HG03135 (cell line): ENCODE measurements around the gene NUP210L.
"Not testable (repeated sequence)": the region's sequence is repeated elsewhere in the genome, so short reads cannot be mapped to it uniquely, and the experiment has no call there.

Experiments used
- ATAC-seq: cut with Tn5 transposase; IDR thresholded peaks from one replicate; pipeline ENCODE4 v1.9.1; 2021; ENCODE audit warnings: mild to moderate bottlenecking, moderate library complexity; ENCODE audit not compliant: unreplicated experiment

The NUP210L gene

DNA sequence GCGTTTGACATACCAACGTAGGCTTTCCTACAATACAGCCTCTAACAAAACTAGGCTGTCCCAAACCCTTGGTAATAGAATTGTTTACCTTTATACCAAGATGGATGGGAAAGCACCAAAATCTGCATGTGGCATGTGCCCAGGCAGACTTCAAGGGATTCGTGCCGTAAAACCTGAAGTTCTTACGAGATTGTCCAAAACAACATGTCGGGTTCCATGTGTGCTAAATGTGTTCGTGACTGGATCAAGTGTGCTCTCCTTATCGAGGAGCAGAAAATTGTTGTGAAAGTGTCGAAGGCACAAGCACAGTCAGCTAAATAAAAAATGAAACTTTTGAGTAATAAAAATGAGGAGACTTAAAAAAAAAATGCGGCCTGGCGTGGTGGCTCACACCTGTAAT, 159.2 kb downstream of the NUP210L start:
- ATAC-seq: no peak

DNA sequence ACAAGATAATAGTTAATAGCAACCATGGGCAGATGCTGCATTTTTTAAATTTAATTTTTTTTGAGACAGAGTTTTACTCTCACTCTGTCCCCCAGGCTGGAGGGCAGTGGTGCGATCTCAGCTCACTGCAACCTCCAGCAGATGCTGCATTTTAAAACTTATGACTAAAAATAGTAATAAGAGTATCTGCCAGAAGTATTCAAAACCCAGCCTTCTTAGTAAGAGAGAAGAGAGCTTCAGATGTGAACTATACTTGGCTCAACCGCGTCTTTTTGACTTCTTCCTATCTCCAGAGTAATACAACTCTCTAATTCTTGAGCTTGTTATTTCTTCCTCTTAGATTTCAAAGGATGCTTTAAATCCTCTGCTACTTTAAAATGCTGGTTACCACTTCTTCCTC, 159.7 kb downstream of the NUP210L start:
- ATAC-seq: no peak

DNA sequence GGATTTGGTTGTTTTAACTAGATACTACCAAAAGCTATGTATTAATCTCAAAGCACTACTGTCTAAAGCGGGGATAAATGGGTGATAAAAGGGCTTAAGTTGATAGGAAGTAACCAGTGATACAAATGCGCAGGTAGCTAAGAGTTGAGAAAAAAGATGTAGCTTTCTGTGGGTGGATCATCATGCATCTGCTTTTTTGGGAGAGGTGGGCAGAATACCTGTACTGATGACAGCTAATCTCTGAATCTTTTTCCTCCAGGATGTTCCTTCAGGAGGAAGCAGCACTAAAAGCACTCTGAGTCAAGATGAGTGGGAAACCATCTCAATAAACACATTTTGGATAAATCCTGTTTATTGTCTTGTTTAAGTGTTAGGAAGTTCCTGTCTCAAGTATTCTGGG, 163.1 kb downstream of the NUP210L start:
- no peak for ATAC-seq

DNA sequence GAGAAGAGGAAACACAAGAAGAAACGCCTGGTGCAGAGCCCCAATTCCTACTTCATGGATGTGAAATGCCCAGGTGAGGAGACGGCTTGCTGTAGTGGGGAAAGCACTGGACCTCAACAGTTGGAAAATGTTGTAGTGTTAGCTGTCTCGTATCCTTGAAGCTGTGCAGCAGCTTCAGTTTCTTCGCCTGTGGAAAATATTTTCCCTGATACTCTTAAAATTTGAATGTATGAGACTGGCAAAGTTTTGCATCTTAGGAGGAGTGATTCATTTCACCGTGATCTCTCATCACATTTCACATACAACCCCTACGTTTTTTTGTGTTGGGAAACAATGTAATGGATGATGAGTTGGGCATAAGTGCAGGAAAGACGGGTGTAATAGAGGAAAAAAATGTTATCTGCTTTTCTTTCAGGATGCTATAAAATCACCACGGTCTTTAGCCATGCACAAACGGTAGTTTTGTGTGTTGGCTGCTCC, 163.7 kb downstream of the NUP210L start:
- ATAC-seq: no peak

DNA sequence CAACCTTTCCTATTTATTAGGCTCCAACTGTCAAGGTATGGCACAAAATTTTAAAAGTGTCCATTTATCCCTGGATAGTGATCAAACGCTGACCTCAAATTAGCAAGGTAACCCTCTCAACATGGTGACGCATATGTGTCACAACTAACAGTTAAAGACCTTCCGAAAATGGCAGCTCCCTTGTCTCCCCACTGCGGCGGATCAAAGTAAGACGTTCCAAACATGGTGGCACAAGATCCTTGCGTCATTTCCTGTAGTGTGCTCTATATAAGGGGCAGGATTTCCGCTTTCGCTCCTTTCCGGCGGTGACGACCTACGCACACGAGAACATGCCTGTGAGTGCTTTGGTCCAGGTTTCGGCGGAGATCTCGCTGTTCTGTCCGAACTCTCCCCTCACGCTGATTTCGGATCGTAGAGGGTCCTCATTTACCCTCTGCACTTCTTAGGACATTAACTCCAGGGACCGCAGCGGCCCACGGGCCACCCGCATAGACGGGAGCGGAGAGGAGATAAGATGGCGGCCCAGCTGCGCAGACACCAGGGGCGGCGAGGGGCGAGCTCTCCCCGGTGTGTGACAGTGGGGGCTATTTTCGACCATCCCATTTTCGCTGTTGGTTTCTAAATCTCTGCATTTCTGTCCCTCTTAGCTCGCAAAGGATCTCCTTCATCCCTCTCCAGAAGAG, 164.3 kb downstream of the NUP210L start, which contains the start of gene RPS27:
Gene RPS27, plus strand, starts transcription at position 295 of the 683 bp plus-strand sequence. Its CDS starts 35 bp downstream, at position 330.
- peak; percentile 81 for ATAC-seq

DNA sequence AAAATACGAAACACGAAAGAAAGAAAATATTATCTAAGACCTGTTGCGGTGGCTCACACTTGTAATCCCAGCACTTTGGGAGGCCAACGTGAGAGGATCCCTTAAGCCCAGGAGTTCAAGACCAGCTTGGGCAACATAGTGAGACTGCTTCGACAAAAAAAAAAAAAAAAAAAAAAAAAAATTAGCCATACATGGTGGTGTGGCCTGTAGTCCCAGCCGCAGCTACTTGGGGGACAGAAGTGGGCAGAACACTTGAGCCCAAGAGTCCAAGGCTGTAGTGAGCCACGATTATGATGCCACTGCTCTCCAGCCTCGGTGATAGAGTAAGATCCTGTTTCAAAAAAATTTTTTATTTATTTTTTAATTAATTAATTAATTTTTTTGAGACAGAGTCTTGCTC, 167.3 kb downstream of the NUP210L start:
- no peak for ATAC-seq

DNA sequence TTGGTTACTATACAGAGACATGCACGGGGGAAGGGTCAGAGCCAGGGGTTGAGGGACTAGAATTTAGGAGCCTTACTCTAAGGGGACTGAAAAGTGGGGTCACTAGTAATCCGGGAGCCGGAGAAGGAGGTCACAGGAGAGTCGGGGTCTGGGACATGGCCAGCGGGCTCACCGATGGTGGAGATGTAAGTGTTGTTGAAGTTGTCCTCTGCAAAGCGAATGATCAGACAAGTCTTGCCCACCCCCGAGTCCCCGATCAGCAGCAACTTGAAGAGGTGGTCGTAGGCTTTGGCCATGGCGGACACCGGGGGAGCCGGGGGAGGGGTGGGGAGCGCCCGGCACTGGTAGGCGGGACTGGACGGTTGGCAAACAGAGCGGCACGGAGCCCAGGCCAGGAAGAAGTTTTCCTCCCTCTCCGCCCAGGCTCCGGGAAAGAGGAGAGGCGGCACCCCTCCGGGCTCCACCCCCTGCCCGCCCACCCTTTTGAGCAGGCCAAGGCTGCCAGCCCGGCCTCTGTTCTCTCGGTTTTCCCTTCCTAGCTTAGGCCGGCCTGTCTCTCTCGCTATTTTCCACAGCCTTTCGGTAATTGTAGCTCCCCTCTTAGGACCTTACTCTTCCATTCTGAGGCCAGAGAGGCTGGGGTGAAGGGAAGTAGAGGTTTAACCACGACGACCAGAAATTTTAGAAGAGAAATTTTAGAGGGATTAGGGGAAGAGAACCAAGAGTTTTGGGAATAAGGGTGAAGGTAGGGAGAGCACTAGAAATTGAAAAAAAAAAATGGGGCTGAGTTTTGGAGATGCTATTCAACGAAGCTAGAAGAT, 168.7 kb downstream of the NUP210L start, which contains the start of gene RAB13:
Gene RAB13, minus strand, starts transcription at position 399 of the 821 bp plus-strand sequence. Its CDS starts 103 bp downstream, at position 296.
- ATAC-seq: no peak

DNA sequence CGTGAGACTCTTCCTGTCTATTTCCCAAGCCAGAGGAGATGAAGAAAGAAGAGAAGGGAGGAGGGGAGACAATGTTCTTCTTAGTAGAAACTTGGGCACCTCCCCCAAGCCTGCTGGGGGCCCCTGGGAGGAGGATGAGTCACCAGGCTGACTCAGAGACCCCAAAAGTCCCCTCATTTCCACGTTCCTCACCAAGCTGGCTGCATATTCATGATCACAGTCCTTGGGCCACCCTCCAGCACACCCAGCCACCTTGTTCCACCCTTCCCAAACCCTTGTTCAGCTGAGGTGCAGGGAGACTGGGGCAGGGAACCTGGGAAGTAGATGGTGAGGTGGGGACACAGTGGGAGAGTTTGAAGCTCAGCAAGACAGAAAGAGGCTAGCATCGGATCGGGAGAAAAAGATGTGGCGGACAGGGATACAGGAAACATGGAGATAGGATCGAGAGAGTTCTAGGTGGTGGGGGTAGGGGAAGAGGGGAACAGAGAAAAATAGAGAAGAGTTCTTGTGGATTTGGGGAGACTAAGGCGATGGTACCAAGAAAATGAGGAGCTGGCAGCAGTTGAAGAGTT, 169.4 kb downstream of the NUP210L start:
- ATAC-seq: no peak

DNA sequence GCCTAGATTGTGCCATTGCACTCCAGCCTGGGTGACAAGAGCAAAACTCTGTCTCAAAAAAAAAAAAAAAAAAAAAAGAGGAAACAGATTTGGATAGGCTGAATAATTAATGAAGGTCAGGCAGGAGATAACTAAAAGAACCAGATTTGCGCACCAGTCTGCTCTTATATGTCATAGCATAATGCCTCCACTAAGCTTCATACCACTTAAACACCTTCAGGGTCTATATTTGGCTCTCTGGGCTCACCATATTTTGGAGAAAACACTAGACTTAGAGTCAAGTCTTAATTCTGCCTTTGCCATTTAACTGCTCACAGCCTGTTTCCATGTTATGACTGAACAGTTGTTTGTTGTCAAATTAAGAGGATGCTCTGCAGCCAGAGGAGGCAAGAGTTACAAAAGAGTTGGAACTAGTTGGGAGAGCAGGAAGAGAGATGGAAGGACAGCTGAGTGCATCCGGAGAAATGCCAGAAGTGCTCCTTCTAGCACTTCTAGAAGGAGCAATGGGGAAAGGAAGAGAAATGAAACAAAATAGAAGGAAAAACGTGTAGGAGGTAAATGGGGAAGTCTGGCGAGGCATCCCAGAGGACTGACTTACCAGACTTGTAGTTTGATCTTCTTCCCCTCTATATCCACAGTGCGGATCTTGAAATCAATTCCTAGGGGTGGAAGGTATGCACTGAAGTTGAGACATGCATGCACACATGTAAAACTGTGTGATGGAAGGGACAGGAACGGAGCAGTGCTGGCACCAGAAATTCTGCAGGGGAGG, 170.6 kb downstream of the NUP210L start:
- ATAC-seq: no peak

DNA sequence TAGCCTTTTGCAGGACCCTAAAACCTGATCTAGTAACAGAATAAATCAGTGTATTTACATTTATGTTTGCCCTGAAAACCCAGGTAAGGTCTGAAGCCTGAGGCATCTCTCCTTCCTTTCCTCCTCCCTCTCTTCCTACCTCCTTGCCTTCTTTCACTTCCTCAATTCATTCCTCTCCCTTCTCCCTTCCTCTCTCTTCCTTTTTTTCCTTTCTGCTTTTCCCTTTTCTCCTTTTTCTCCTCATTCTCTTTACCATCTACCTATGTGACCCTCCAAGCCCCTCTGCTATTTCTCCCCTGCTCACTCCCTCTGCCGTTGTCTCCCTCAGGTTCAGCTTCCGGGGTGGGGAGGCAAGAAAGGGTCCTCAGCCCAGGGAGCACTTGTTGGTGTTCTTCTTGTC, 173.1 kb downstream of the NUP210L start:
- ATAC-seq: not testable (repeated sequence)

DNA sequence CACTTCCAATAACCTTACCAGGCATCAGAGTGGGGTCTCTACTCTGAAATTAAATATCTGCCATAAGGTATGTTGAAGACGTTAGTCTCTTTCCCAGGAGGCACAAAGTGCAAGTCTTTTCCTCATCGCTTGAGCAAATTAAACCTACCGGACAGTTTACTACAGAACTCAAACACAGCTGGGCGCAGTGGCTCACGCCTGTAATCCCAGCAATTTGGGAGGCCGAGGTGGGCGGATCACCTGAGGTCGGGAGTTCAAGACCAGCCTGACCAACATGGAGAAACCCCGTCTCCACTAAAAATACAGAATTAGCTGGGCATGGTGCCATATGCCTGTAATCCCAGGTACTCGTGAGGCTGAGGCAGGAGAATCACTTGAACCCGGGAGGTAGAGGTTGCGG, 175.8 kb downstream of the NUP210L start:
- ATAC-seq: not testable (repeated sequence)

DNA sequence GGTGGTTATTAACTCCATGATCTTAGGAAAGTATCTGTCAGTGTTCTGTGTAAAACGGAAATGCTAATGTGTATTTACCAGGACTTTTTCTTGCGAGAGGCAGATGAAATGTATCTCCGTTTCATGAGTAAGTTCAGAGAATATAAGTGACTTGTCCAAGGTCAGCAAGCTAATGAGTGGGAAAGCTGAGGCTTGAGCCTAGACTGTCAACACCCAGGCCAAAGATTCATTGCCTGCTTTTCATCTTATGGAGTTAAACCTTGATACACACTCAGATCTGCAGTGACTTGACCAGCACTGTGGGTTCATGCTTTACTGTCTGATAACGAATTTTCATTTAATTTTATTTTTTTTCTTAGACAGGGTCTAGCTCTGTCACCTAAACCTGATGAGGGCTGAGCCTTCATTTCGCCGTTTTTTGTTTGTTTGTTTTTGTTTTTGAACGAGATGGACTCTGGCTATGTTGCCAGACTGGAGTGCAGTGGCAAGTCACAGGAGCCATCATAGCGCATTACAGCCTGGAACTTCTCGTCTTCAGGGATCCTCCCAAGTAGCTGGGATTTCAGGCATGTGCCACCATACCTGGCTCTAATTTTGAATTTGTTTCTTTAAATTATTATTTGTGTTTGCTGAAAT, 176.5 kb downstream of the NUP210L start:
- ATAC-seq: no peak

DNA sequence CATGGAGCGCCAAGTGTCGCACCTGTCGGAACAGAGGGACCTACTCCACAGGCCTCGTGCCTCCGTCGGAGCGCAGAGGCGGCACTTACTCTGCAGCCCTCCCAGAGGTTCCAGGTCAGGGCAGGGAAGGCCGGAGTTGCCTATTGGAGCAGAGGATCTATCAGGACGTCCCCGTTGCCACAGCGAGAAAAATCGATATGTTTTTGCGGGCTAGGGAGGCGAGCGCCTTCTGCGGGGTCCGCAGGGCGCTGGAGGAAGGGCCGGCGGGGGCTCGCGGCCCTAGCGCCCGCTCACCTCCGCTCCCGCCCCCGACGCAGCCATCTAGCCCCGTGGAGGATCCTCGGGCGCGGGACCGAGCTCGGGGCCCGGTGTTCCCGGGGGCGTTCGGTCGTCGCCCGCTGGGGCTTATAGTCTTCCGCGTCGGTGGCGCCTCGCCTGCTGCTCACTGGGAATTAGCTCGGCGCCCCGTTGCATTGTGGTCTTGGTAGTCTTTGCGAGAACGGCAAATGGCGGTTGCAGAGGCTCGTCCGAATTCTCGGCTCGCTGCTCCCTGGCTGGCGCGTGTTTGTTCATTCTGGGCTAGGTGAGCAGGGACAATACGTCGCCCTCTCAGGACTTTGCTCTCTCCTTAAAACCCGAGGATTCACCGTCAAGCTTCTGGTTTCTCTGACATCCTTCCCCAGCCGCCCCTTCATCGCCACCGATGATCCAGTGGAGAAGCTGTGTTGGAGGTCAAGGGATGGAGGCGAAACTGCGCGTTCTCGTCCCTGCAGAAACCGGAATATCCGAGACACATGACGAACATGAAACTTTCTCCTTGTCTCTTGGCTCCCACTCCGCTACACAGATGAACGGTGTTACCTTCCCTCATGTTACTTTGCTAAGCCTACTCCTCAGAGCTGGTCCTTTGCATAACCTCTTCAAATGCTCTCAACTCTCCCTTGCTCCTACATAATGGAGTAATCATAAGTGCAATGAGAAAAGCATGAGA, 177.3 kb downstream of the NUP210L start, which contains the start of gene JTB:
Gene JTB, minus strand, starts transcription at position 425 of the 991 bp plus-strand sequence. Its CDS starts 422 bp downstream, at position 3.
- ATAC-seq: peak; percentile 77

DNA sequence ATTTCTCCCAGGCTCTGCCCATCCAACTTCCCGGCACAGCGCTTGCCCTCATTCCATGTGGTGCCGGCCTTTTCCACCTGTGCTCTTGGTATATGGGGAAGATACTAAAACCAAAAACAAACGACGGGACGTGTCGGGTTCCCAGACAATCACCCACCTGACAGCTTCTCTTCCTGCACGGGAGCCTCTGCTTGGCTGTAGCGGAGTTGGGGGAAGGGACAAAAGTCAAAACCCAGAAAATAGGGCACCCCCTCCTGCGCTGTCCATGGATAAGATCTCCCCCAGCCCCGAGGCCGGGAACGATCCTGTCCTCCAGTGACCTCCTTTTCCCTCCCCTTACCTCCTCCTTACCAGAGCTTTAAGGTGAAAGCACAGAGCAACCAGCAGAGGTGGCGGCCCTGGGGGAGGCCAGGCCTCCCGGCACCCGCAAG, 178.0 kb downstream of the NUP210L start:
- no peak for ATAC-seq

DNA sequence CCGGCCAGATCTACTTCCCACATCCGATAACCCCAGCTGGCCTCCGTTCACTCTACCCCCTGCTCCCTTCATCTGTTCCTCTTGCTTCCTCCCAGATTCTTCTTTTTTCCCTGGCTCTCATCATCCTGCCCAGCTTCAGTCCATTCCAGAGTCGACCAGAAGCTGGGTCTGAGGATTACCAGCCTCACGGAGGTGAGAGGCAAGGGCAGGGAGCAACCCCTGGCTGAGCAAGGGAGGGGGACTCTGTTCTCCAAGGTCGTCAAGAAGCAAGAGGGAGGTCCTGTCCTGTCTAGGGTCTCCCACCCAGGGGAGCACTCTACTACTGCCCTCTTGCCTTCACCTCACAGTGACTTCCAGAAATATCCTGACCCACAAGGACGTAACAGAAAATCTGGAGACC, 181.3 kb downstream of the NUP210L start:
- ATAC-seq: no peak

DNA sequence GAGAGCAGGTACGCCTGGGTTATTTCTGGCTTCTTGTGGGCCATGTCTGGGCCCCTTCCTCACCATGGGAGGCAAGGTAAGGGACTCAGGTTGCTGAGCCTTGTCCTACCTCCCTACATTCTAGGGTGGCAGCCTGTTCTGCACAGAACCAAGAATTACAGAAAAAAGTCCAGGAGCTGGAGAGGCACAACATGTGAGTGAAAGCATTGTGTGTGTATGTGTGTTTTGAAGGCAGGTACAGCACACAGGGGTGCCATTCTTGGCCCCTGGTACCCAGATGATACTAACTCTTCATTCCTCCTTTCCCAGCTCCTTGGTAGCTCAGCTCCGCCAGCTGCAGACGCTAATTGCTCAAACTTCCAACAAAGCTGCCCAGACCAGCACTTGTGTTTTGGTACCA, 181.8 kb downstream of the NUP210L start:
- no peak for ATAC-seq

DNA sequence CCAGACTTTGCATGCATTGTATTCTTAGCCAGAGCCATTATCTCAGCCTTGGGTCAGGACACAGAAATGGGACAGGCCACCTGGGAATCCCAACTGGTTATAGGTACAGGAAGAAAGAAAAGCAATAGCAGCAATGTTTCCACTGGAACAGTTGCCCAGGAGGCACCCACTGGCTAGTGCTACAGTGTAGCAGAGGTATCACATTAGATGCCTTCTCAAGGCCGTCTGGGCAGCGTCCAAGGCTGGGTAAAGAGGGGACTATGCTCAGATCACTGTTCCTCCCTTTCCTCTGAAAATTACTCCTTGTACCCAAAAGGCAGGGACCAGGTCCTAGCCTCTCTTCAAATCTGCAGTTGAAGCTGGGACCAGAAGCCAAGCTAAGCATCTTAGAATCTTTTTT, 184.5 kb downstream of the NUP210L start:
- no peak for ATAC-seq

DNA sequence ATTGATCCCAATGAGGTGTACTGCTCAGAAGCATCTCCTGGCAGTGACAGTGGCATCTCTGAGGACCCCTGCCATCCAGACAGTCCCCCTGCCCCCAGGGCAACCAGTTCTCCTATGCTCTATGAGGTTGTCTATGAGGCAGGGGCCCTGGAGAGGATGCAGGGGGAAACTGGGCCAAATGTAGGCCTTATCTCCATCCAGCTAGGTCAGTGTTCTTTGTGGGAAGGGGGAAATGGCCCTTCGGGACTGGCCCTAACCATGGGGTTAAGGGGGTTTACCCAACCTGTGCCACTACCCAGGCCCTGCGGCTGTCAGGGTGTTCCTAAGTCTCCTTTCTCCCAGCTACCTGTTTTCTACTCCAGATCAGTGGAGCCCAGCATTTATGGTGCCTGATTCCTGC, 185.9 kb downstream of the NUP210L start:
- no peak for ATAC-seq

DNA sequence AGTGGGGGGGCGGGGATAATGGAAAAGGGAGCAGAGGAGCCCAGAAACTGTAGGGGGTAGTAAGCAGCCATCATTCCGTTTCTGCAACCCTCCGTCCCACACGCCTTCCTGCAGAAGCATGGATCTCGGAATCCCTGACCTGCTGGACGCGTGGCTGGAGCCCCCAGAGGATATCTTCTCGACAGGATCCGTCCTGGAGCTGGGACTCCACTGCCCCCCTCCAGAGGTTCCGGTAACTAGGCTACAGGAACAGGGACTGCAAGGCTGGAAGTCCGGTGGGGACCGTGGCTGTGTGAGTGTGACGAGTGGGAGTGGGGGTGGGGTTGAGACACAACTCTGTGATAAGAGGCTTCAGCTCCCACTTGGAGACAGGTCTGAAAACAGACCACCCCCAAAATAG, 186.5 kb downstream of the NUP210L start:
- ATAC-seq: no peak
